NCI-H1694 (cell line): Measurements from ENCODE around the gene ACSL5.
A peak's percentile ranks its signal among the peaks of the same experiment; 100 is the strongest.
"Not testable (repeated sequence)": the region's sequence is repeated elsewhere in the genome, so short reads cannot be mapped to it uniquely, and the experiment has no call there.

Source experiments
- DNase-seq: peaks from one replicate; lab custom pipeline; 2025; lab: John Stamatoyannopoulos, UW

Gene ACSL5

DNA sequence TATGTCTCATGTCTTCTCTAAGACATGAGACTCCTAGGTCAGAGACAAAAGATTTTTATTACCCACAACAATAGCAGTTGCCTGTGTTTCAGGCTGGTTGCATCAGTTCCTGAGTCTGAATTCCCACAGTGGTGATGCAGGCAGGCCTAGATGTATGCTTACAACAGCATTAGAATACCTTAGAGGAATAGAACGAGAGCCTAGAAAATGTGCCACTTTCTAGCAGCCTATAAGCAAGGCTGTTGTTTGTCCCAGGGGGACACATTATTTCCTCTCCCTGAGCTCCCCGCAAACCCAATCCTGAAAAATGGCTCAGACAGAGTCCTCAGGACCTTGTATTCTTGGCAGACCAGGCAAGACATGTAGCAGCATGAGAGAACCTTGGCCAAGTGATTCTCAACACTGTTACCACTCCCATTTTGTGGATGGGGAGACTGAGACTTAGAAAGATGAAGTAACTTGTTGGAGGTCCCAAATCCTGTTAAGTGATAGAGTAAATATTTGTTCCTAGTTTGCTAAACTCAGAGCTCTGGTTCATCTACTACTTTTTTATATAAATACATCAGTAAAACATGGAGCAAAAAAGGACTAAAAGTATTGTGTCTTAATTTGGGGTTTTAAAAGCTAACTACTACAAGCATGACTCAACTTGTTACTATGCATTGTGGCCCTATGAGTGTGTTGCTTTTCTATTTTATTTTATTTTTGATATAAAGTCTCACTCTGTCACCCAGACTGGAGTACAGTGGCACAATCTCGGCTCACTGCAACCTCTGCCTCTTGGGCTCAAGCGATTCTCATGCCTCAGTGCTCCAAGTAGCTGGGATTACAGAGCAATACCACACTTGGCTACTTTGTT lies 87.3 kb downstream of the ACSL5 start:
- no peak for DNase-seq

DNA sequence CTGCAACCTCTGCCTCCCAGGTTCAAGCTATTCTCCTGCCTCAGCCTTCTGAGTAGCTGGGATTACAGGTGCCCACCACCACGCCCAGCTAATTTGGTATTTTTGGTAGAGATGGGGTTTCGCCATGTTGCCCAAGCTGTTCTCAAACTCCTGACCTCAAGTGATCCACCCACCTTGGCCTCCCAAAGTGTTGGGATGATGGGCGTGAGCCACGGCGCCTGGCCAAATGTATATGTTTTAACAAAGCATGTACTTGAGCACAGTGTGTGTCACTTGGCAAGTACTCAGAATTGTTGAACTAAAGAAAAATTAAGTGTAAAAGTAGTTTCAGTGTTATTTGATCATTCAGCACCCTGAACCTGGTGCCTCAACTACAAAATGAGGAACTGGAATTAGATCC lies 90.2 kb downstream of the ACSL5 start:
- not testable (repeated sequence) for DNase-seq

DNA sequence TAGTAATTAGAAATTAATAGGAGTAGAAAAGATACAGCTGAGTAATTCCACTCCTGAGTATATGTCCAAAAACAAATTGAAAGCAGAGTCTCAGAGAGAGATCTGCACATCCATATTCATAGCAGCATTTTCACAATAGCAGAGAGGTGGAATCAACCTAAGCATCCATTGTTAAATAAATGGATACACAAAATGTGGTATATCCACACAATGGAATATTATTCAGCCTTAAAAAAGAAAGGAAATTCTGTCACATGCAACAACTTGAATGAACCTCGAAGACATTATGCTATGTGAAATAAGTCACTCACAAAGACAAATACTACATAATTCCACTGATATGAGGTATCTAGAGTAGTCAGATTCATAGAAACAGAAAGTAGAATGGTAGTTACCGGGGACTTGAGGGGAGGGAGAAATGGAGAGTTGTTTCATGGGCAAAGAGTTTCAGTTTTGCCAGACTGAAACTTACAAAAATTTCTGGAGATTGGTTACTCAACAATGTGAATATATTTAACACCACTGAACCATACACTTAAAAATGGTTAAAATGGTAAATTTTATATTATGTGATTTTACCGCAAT lies 91.5 kb downstream of the ACSL5 start:
- no peak for DNase-seq

DNA sequence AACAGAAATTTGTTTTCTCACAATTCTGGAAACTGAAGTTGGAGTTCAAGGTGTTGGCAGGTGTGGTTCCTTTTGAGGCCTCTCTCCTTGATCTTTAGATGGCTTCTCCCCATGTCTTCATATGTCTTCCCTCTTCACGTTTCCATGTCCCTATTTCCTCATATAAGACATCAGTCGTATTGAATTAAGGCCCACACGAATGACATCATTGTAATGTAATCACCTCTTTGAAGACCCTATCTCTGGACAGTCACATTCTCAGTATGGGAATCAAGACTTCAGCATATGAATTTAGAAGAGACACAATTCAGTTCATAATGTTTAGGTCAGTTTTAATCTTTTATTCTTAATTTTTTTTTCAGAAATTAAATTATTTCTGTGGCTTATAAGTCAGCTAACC lies 92.9 kb downstream of the ACSL5 start:
- DNase-seq = no peak

DNA sequence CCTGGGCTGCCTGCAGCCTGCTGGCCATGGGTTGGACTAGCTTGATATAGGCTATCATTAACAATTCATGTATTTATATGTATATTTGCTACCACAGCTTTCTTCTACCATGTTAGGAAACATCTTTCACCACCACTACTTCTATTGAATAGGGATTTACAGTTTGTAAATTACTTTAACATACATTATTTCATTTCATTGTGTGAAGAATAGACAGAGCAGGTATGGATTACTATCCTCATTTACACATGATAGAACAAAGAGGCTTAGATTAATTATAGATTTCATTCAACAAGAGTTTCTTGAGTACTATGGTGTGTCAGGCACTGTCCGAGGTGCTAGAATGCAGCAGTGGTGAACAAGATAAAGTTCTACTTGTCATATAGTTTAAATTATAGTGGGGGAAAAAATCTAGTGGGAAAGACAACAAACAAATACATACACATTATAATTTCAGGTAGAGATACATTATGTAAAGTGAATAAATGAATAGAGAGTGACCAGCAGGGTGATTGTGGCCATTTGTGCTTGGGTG lies 93.7 kb downstream of the ACSL5 start:
- no peak for DNase-seq

DNA sequence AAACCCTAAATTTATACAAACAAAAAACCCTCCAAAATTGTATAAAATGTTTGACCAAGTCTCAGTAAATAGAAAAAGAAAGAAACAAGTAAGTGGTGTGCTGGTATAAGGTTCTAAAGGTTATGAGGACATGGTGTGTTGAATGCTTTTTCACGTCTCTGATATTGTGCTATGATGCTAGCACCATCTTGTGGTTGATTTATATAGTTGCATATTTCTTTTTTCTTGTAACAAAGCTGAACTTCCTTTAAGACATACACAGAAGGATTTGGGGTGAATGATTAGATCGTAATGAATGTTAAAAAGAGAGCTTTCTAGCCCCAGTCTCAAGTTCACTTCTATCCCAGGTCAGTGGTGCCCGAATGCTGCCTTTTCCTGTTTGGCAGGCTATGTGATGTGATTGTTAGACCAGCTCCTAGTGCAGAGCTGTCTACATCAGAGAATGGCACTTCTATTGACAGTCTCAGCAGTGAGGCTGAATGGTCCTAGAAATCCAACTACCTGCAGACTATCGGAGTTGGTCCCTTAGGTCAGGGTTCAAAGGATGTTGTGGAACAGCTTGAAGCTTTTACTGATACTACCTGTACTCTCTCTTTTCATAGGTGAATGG lies 98.1 kb downstream of the ACSL5 start:
- peak; percentile 17 for DNase-seq

DNA sequence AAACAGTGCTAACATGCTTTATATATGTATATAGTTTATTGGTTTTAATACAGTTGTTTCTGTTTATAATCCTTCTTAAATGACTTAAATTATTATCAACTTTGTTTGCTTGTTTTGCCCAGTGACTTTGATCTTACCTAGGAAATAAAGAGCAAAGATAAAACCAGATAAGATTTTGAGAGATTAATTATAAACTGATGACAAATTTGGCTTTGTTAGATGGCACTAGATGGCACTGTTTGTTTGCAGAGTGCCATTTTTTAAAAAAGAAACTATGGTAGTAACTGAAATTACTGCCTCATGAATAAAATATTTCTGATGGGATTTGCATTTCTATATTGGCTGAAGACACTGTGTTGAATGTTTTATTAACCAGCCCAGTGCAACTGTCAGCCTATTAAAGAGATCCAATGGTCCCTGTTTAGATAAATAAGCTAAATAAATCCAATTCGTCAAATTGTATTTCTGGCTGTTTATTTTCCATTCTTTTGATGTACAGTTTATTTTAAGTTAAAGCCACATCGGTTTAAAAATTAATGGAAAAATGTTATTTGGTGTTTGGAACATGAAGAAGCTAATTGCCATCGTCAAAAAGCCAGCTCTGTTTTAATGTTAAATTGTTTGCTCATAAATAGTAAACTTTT lies 101.8 kb downstream of the ACSL5 start:
- DNase-seq = no peak
